GM23338 (cell line): Measurements from ENCODE around the gene CMTR1. TPM values are rescaled to one million over a fixed set of nuclear protein-coding genes. Genes with fewer than 3 reads are reported as not detected.

Experiments
- ATAC-seq: fragments of 200-7000 bp; cut with Tn5 transposase; 3 replicates; pipeline ENCODE4 v1.9.1; 2020
- DNase-seq: peaks from one replicate; pipeline ENCODE4 v3.0.0-alpha.2; 2015; ENCODE audit warnings: low spot score
- H2AFZ ChIP-seq: fragments of 200-600 bp; sonication (generic); 2 replicates; pipeline ENCODE4 v1.8.0; 2016; ENCODE audit warnings: antibody characterized with exemption, mild to moderate bottlenecking, moderate library complexity
- H3F3A ChIP-seq: fragments of 200-600 bp; sonication (generic); replicated peaks from 2 replicates; pipeline ENCODE4 v1.8.0; 2017; ENCODE audit warnings: antibody characterized with exemption, mixed run types, low read depth
- H3K27ac ChIP-seq: fragments of 200-600 bp; sonication (generic); 2 replicates; pipeline ENCODE4 v1.6.1; 2016; ENCODE audit warnings: low read depth
- H3K27me3 ChIP-seq: fragments of 200-600 bp; sonication (generic); 2 replicates; pipeline ENCODE4 v1.8.0; 2016; ENCODE audit warnings: mild to moderate bottlenecking, mixed run types, moderate library complexity; ENCODE audit not compliant: insufficient read depth
- H3K36me3 ChIP-seq: fragments of 200-600 bp; sonication (generic); 2 replicates; pipeline ENCODE4 v1.8.0; 2016; ENCODE audit warnings: mild to moderate bottlenecking; ENCODE audit not compliant: insufficient read depth
- H3K4me1 ChIP-seq: fragments of 200-600 bp; sonication (generic); 2 replicates; pipeline ENCODE4 v1.8.0; 2016; ENCODE audit warnings: mild to moderate bottlenecking, moderate library complexity; ENCODE audit not compliant: insufficient read depth
- H3K4me2 ChIP-seq: fragments of 200-600 bp; sonication (generic); 2 replicates; pipeline ENCODE4 v1.7.1; 2017; ENCODE audit warnings: mixed run types
- H3K4me3 ChIP-seq: fragments of 200-600 bp; sonication (generic); 2 replicates; pipeline ENCODE4 v1.6.1; 2016; ENCODE audit warnings: mixed run types
- H3K79me2 ChIP-seq: fragments of 200-600 bp; sonication (generic); replicated peaks from 2 replicates; pipeline ENCODE4 v1.8.0; 2017; ENCODE audit warnings: mild to moderate bottlenecking; ENCODE audit not compliant: insufficient read depth
- H3K9me2 ChIP-seq: fragments of 200-600 bp; sonication (generic); 2 replicates; pipeline ENCODE4 v1.8.0; 2017; ENCODE audit not compliant: insufficient read depth
- H4K20me1 ChIP-seq: fragments of 200-600 bp; sonication (generic); replicated peaks from 2 replicates; pipeline ENCODE4 v1.8.0; 2017; ENCODE audit warnings: mild to moderate bottlenecking; ENCODE audit not compliant: insufficient read depth
- H3K27ac Mint-ChIP-seq: 2 replicates; pipeline ENCODE4 v1.8.0; 2020; ENCODE audit warnings: inconsistent platforms, mild to moderate bottlenecking, moderate library complexity, mixed read lengths
- H3K27me3 Mint-ChIP-seq: 3 replicates; pipeline ENCODE4 v1.8.0; 2022; ENCODE audit warnings: low read depth, mild to moderate bottlenecking, moderate library complexity, mixed read lengths, inconsistent platforms; ENCODE audit not compliant: insufficient read depth, poor library complexity
- H3K36me3 Mint-ChIP-seq: 3 replicates; pipeline ENCODE4 v1.8.0; 2021; ENCODE audit warnings: low read depth, mild to moderate bottlenecking, inconsistent platforms, moderate library complexity, mixed read lengths
- H3K4me1 Mint-ChIP-seq: 3 replicates; pipeline ENCODE4 v1.8.0; 2020; ENCODE audit warnings: mild to moderate bottlenecking, inconsistent platforms, mixed read lengths
- H3K4me3 Mint-ChIP-seq: 3 replicates; pipeline ENCODE4 v1.8.0; 2021; ENCODE audit warnings: moderate library complexity, mild to moderate bottlenecking, inconsistent platforms, mixed read lengths
- H3K9me3 Mint-ChIP-seq: 3 replicates; pipeline ENCODE4 v1.8.0; 2020; ENCODE audit warnings: moderate library complexity, mild to moderate bottlenecking, inconsistent platforms, mixed read lengths
- CREB1 ChIP-seq: fragments of 250-450 bp; sonication (Bioruptor Pico); IDR thresholded peaks from 2 replicates; pipeline ENCODE4 v1.5.0; 2020; ENCODE audit warnings: low read depth, mild to moderate bottlenecking, moderate library complexity
- EZH2 ChIP-seq: fragments of 200-600 bp; sonication (generic); IDR thresholded peaks from one replicate; pipeline ENCODE4 v1.8.0; 2017; ENCODE audit warnings: antibody characterized with exemption, mild to moderate bottlenecking, low read depth; ENCODE audit not compliant: unreplicated experiment
- EZH2phosphoT487 ChIP-seq: fragments of 200-600 bp; sonication (generic); IDR thresholded peaks from one replicate; pipeline ENCODE4 v1.8.1; 2018; ENCODE audit warnings: antibody characterized with exemption; ENCODE audit not compliant: unreplicated experiment
- JUNB ChIP-seq: IDR thresholded peaks from one replicate; pipeline ENCODE4 v1.6.1; 2016; ENCODE audit warnings: antibody characterized with exemption; ENCODE audit not compliant: unreplicated experiment
- NANOG ChIP-seq: IDR thresholded peaks from 2 replicates; pipeline ENCODE4 v1.6.1; 2016; ENCODE audit warnings: antibody characterized with exemption, borderline replicate concordance
- STAT1 ChIP-seq: IDR thresholded peaks from one replicate; pipeline ENCODE4 v1.6.1; 2016; ENCODE audit warnings: antibody characterized with exemption; ENCODE audit not compliant: unreplicated experiment
- ZNF114 ChIP-seq: fragments of 250-450 bp; sonication (Bioruptor Pico); IDR thresholded peaks from 2 replicates; pipeline ENCODE4 v1.5.0; 2020; ENCODE audit warnings: mild to moderate bottlenecking, moderate library complexity
- polyA plus RNA-seq: library from polyadenylated mRNA; unstranded; fragments of >200 nt; fragmentation: Nextera tagmentation; extraction: Ambion mirVana; gene quantifications from 2 replicates; pipeline ENCODE4 v1.2.1, GENCODE V29; 2016
- total RNA-seq: library from RNA; depleted of rRNA; stranded (reverse); fragments of >200 nt; shearing (Covaris generic); gene quantifications from 2 replicates; pipeline ENCODE4 v1.2.3, GENCODE V29; 2014
- TF ChIP-seq, protein P1 (sequence below): IDR thresholded peaks from one replicate; pipeline ENCODE4 v1.6.1; 2018; ENCODE audit warnings: antibody characterized with exemption; ENCODE audit not compliant: unreplicated experiment
- TF ChIP-seq, protein P2 (sequence below): fragments of 250-450 bp; sonication (Bioruptor Pico); IDR thresholded peaks from 2 replicates; pipeline ENCODE4 v1.5.0; 2020; ENCODE audit warnings: mild to moderate bottlenecking, moderate library complexity

CMTR1 gene
- total and polyA plus RNA-seq, 2 experiments from 2014 or later = 7.3 to 36.4 TPM

DNA sequence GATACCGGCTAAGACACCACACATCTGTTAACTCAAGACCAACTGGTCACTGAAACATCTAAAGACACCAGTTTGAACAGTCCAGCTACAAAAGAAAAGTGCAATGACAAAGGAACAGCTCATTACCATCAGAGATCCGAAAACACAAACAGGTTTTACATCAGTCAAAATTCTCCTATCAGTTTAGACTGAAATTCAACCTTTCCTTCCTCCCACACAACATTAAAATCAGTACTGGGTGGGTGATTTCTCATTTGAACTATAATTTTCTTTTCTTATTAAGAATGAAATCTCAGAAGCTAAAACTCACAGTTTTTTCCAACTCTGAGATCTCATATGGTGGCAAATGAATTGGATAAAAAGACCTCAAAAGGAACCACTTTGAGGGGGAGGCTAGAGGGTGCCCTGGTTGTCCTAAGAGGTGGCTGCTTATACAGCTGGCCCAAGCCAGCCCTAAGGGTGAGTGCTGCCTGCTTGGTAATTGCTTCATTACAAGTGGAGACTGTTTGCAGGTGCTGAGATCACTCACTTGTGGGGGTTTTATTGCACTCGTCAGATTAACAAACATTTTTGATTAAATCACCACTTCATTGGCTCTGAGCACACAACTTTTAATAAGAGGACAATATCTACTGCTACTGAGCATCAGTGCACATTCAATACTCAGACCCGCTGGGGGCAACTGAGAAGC is 62.4 kb downstream of the CMTR1 start:
- no peaks in the 10 kb centered on the region for H3K27me3 ChIP-seq
- no peaks in the 10 kb centered on the region for H3K79me2 ChIP-seq
- 0 out of 2 replicates have a peak, but pooled peaks cover 3% of the 10 kb centered on the region for H3F3A ChIP-seq
- Mint-ChIP-seq H3K27me3 (peaks cover 18% of the 10 kb centered on the region), H3K36me3 (no peaks in the 10 kb centered on the region), H3K9me3 (no peaks in the 10 kb centered on the region; the same call in 2 of the 3 replicates), H3K4me3 (no peak overlapping the region), H3K27ac (no peak overlapping the region), H3K4me1 (peaks cover 42% of the 10 kb centered on the region)
- no peaks in the 10 kb centered on the region for H3K36me3 ChIP-seq
- H4K20me1 ChIP-seq = 0 out of 2 replicates have a peak, but pooled peaks cover 2% of the 10 kb centered on the region
- DNase-seq (no peak), ATAC-seq (no peak)
- no peak for TF ChIP-seq EZH2phosphoT487
- TF ChIP-seq EZH2 = no peak
- TF ChIP-seq NANOG = no peak
- TF ChIP-seq CREB1 (CRISPR knock-in tag) = no peak
- TF ChIP-seq, protein P1, sequence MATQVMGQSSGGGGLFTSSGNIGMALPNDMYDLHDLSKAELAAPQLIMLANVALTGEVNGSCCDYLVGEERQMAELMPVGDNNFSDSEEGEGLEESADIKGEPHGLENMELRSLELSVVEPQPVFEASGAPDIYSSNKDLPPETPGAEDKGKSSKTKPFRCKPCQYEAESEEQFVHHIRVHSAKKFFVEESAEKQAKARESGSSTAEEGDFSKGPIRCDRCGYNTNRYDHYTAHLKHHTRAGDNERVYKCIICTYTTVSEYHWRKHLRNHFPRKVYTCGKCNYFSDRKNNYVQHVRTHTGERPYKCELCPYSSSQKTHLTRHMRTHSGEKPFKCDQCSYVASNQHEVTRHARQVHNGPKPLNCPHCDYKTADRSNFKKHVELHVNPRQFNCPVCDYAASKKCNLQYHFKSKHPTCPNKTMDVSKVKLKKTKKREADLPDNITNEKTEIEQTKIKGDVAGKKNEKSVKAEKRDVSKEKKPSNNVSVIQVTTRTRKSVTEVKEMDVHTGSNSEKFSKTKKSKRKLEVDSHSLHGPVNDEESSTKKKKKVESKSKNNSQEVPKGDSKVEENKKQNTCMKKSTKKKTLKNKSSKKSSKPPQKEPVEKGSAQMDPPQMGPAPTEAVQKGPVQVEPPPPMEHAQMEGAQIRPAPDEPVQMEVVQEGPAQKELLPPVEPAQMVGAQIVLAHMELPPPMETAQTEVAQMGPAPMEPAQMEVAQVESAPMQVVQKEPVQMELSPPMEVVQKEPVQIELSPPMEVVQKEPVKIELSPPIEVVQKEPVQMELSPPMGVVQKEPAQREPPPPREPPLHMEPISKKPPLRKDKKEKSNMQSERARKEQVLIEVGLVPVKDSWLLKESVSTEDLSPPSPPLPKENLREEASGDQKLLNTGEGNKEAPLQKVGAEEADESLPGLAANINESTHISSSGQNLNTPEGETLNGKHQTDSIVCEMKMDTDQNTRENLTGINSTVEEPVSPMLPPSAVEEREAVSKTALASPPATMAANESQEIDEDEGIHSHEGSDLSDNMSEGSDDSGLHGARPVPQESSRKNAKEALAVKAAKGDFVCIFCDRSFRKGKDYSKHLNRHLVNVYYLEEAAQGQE = no peak
- TF ChIP-seq ZNF114 = no peak
- TF ChIP-seq STAT1 = no peak
- TF ChIP-seq, protein P2, sequence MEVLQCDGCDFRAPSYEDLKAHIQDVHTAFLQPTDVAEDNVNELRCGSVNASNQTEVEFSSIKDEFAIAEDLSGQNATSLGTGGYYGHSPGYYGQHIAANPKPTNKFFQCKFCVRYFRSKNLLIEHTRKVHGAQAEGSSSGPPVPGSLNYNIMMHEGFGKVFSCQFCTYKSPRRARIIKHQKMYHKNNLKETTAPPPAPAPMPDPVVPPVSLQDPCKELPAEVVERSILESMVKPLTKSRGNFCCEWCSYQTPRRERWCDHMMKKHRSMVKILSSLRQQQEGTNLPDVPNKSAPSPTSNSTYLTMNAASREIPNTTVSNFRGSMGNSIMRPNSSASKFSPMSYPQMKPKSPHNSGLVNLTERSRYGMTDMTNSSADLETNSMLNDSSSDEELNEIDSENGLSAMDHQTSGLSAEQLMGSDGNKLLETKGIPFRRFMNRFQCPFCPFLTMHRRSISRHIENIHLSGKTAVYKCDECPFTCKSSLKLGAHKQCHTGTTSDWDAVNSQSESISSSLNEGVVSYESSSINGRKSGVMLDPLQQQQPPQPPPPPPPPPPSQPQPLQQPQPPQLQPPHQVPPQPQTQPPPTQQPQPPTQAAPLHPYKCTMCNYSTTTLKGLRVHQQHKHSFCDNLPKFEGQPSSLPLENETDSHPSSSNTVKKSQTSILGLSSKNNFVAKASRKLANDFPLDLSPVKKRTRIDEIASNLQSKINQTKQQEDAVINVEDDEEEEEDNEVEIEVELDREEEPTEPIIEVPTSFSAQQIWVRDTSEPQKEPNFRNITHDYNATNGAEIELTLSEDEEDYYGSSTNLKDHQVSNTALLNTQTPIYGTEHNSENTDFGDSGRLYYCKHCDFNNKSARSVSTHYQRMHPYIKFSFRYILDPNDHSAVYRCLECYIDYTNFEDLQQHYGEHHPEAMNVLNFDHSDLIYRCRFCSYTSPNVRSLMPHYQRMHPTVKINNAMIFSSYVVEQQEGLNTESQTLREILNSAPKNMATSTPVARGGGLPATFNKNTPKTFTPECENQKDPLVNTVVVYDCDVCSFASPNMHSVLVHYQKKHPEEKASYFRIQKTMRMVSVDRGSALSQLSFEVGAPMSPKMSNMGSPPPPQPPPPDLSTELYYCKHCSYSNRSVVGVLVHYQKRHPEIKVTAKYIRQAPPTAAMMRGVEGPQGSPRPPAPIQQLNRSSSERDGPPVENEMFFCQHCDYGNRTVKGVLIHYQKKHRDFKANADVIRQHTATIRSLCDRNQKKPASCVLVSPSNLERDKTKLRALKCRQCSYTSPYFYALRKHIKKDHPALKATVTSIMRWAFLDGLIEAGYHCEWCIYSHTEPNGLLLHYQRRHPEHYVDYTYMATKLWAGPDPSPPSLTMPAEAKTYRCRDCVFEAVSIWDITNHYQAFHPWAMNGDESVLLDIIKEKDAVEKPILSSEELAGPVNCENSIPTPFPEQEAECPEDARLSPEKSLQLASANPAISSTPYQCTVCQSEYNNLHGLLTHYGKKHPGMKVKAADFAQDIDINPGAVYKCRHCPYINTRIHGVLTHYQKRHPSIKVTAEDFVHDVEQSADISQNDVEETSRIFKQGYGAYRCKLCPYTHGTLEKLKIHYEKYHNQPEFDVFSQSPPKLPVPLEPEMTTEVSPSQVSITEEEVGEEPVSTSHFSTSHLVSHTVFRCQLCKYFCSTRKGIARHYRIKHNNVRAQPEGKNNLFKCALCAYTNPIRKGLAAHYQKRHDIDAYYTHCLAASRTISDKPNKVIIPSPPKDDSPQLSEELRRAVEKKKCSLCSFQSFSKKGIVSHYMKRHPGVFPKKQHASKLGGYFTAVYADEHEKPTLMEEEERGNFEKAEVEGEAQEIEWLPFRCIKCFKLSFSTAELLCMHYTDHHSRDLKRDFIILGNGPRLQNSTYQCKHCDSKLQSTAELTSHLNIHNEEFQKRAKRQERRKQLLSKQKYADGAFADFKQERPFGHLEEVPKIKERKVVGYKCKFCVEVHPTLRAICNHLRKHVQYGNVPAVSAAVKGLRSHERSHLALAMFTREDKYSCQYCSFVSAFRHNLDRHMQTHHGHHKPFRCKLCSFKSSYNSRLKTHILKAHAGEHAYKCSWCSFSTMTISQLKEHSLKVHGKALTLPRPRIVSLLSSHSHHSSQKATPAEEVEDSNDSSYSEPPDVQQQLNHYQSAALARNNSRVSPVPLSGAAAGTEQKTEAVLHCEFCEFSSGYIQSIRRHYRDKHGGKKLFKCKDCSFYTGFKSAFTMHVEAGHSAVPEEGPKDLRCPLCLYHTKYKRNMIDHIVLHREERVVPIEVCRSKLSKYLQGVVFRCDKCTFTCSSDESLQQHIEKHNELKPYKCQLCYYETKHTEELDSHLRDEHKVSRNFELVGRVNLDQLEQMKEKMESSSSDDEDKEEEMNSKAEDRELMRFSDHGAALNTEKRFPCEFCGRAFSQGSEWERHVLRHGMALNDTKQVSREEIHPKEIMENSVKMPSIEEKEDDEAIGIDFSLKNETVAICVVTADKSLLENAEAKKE = no peak
- TF ChIP-seq JUNB = no peak
- peaks cover 23% of the 10 kb centered on the region for H3K4me1 ChIP-seq
- H3K9me2 ChIP-seq = no peaks in the 10 kb centered on the region
- H3K27ac ChIP-seq = no peak overlapping the region
- no peak overlapping the region for H3K4me2 ChIP-seq
- no peak overlapping the region for H2AFZ ChIP-seq
- no peak overlapping the region for H3K4me3 ChIP-seq
